ENCODE results near the gene GALNT18.

Gene GALNT18

GRCh38 chr11:11387622-11388305 lies 234.0 kb downstream of the GALNT18 start:
- TF ChIP-seq CTCF (IDR thresholded peaks at IDR 0.05; ENCODE audit: low read depth, low read length, missing control alignments) = no peak
- no peak for DNase-seq (ENCODE audit: low read depth)
- H3K4me3 ChIP-seq (ENCODE audit: low read depth, low read length) = no peak overlapping the region
- in situ Hi-C loops (cut with HindIII; ENCODE audit: low sequenced_read_pairs) = no loop called here

- DNase-seq (ENCODE audit: low read depth) = no peak
- in situ Hi-C loops (cut with HindIII; ENCODE audit: low sequenced_read_pairs) = no loop called here
- no peak overlapping the region for H3K4me3 ChIP-seq (ENCODE audit: low read depth, low read length)
- no peak for TF ChIP-seq CTCF (IDR thresholded peaks at IDR 0.05; ENCODE audit: low read depth, low read length, missing control alignments)
Measured at GRCh38 chr11:11387207-11387606, 234.6 kb downstream of the GALNT18 start.

GRCh38 chr11:11384829-11385228 lies 237.0 kb downstream of the GALNT18 start:
- no peak overlapping the region for H3K4me3 ChIP-seq (ENCODE audit: low read depth, low read length)
- DNase-seq (ENCODE audit: low read depth) = no peak
- no peak for TF ChIP-seq CTCF (IDR thresholded peaks at IDR 0.05; ENCODE audit: low read depth, low read length, missing control alignments)
- in situ Hi-C loops (cut with HindIII; ENCODE audit: low sequenced_read_pairs) = no loop called here

- TF ChIP-seq CTCF (IDR thresholded peaks at IDR 0.05; ENCODE audit: low read depth, low read length, missing control alignments) = no peak
- in situ Hi-C loops (cut with HindIII; ENCODE audit: low sequenced_read_pairs) = no loop called here
- DNase-seq (ENCODE audit: low read depth) = no peak
- H3K4me3 ChIP-seq (ENCODE audit: low read depth, low read length) = no peak overlapping the region
Measured at GRCh38 chr11:11383995-11384394, 237.8 kb downstream of the GALNT18 start.

- H3K4me3 ChIP-seq (ENCODE audit: low read depth, low read length) = no peak overlapping the region
- no peak for DNase-seq (ENCODE audit: low read depth)
- no peak for TF ChIP-seq CTCF (IDR thresholded peaks at IDR 0.05; ENCODE audit: low read depth, low read length, missing control alignments)
- in situ Hi-C loops (cut with HindIII; ENCODE audit: low sequenced_read_pairs) = no loop called here
Measured at GRCh38 chr11:11382858-11383532, 238.8 kb downstream of the GALNT18 start.

- TF ChIP-seq CTCF (IDR thresholded peaks at IDR 0.05; ENCODE audit: low read depth, low read length, missing control alignments) = no peak
- no peak overlapping the region for H3K4me3 ChIP-seq (ENCODE audit: low read depth, low read length)
- in situ Hi-C loops (cut with HindIII; ENCODE audit: low sequenced_read_pairs) = no loop called here
- DNase-seq (ENCODE audit: low read depth) = no peak
Measured at GRCh38 chr11:11381471-11382105, 240.2 kb downstream of the GALNT18 start.

Measured in astrocyte of the cerebellum (primary cell).